HPDE6-E6E7 (cell line): ENCODE results near the gene MLLT10.
"Not testable (repeated sequence)": the region's sequence is repeated elsewhere in the genome, so short reads cannot be mapped to it uniquely, and the experiment has no call there.

Experiments used
- DNase-seq: peaks from one replicate; pipeline ENCODE4 v3.0.0; 2011; ENCODE audit warnings: missing footprints; ENCODE audit errors: extremely low spot score

MLLT10 gene

GRCh38 chr10:21527598-21528235, 6.3 kb upstream of the MLLT10 start:
- DNase-seq = no peak

- DNase-seq = no peak
Observed at GRCh38 chr10:21528236-21529031, 5.6 kb upstream of the MLLT10 start.

GRCh38 chr10:21529032-21529910, 4.8 kb upstream of the MLLT10 start:
- no peak for DNase-seq

- no peak for DNase-seq
Observed at GRCh38 chr10:21530168-21530567, 3.9 kb upstream of the MLLT10 start.

- no peak for DNase-seq
Observed at GRCh38 chr10:21530641-21531040, 3.4 kb upstream of the MLLT10 start.

GRCh38 chr10:21531164-21531563, 2.9 kb upstream of the MLLT10 start:
- no peak for DNase-seq

GRCh38 chr10:21532694-21533466, 1.2 kb upstream of the MLLT10 start:
- DNase-seq = no peak

- DNase-seq = no peak
Observed at GRCh38 chr10:21534280-21534586, 201 bp downstream of the MLLT10 start.

- DNase-seq = no peak
Observed at GRCh38 chr10:21534604-21535493, 817 bp downstream of the MLLT10 start.

GRCh38 chr10:21535494-21535965, 1.5 kb downstream of the MLLT10 start:
- DNase-seq = no peak

GRCh38 chr10:21535976-21536375, 1.9 kb downstream of the MLLT10 start:
- not testable (repeated sequence) for DNase-seq

GRCh38 chr10:21536874-21537273, 2.8 kb downstream of the MLLT10 start:
- no peak for DNase-seq

- not testable (repeated sequence) for DNase-seq
Observed at GRCh38 chr10:21540701-21541100, 6.7 kb downstream of the MLLT10 start.

- no peak for DNase-seq
Observed at GRCh38 chr10:21547246-21547645, 13.2 kb downstream of the MLLT10 start.

- DNase-seq = no peak
Observed at GRCh38 chr10:21552638-21553037, 18.6 kb downstream of the MLLT10 start.

- DNase-seq = no peak
Observed at GRCh38 chr10:21556527-21556926, 22.5 kb downstream of the MLLT10 start.

- DNase-seq = not testable (repeated sequence)
Observed at GRCh38 chr10:21558984-21559383, 25.0 kb downstream of the MLLT10 start.

- DNase-seq = no peak
Observed at GRCh38 chr10:21570761-21571521, 36.9 kb downstream of the MLLT10 start.

GRCh38 chr10:21572578-21572977, 38.5 kb downstream of the MLLT10 start:
- no peak for DNase-seq

GRCh38 chr10:21574514-21574913, 40.5 kb downstream of the MLLT10 start:
- DNase-seq = not testable (repeated sequence)
